NT2/D1 (cell line): Measurements from ENCODE around the gene GPC6.

ENCODE experiments used
- DNase-seq: peaks from one replicate; pipeline ENCODE4 v3.0.0-alpha.2; 2011; ENCODE audit warnings: low read depth, low spot score
- H3K27me3 ChIP-seq: 2 replicates; pipeline ENCODE4 v1.6.0; 2011; ENCODE audit warnings: mild to moderate bottlenecking; ENCODE audit not compliant: insufficient read length, insufficient read depth
- H3K36me3 ChIP-seq: 2 replicates; pipeline ENCODE4 v1.6.1; 2011; ENCODE audit warnings: mild to moderate bottlenecking, low read length, mixed read lengths; ENCODE audit not compliant: insufficient read depth, insufficient read length
- H3K4me1 ChIP-seq: 2 replicates; pipeline ENCODE4 v1.5.1; 2011; ENCODE audit not compliant: insufficient read depth, insufficient read length
- H3K4me3 ChIP-seq: 2 replicates; pipeline ENCODE4 v1.5.1; 2011; ENCODE audit warnings: low read depth; ENCODE audit not compliant: insufficient read length
- H3K9ac ChIP-seq: 2 replicates; pipeline ENCODE4 v1.6.0; 2011; ENCODE audit warnings: low read depth; ENCODE audit not compliant: insufficient read length
- H3K9me3 ChIP-seq: 2 replicates; pipeline ENCODE4 v1.5.1; 2011; ENCODE audit warnings: mild to moderate bottlenecking, low read length; ENCODE audit not compliant: insufficient read depth
- SUZ12 ChIP-seq: IDR thresholded peaks from 2 replicates; pipeline ENCODE4 v1.6.1; 2011; ENCODE audit not compliant: insufficient read length, insufficient read depth; ENCODE audit errors: extremely low read depth
- YY1 ChIP-seq: IDR thresholded peaks from 2 replicates; pipeline ENCODE4 v1.6.1; 2011; ENCODE audit not compliant: insufficient read length, insufficient read depth
- ZNF274 ChIP-seq: IDR thresholded peaks from 2 replicates; pipeline ENCODE4 v1.6.1; 2011; ENCODE audit warnings: mild to moderate bottlenecking, low read depth, low read length

GPC6 gene

GRCh38 chr13:93769607-93770006, 543.0 kb downstream of the GPC6 start:
- no peaks in the 10 kb centered on the region for H3K4me1 ChIP-seq
- DNase-seq, result no peak
- H3K27me3 ChIP-seq, result no peaks in the 10 kb centered on the region
- H3K9ac ChIP-seq, result no peak overlapping the region
- TF ChIP-seq ZNF274 (no peak), SUZ12 (no peak), YY1 (no peak)
- no peaks in the 10 kb centered on the region for H3K9me3 ChIP-seq
- no peaks in the 10 kb centered on the region for H3K36me3 ChIP-seq
- no peak overlapping the region for H3K4me3 ChIP-seq

- Histone ChIP-seq H3K9me3 (no peaks in the 10 kb centered on the region), H3K36me3 (no peaks in the 10 kb centered on the region), H3K27me3 (no peaks in the 10 kb centered on the region), H3K4me1 (no peaks in the 10 kb centered on the region), H3K4me3 (no peak overlapping the region), H3K9ac (no peak overlapping the region)
- DNase-seq, result no peak
- TF ChIP-seq ZNF274 (no peak), YY1 (no peak), SUZ12 (no peak)
Observed at GRCh38 chr13:93771227-93771626, 544.6 kb downstream of the GPC6 start.

- no peak for TF ChIP-seq YY1
- no peak for TF ChIP-seq ZNF274
- TF ChIP-seq SUZ12, result no peak
- Histone ChIP-seq H3K4me3 (no peak overlapping the region), H3K27me3 (no peaks in the 10 kb centered on the region), H3K9me3 (no peaks in the 10 kb centered on the region), H3K36me3 (no peaks in the 10 kb centered on the region), H3K9ac (no peak overlapping the region), H3K4me1 (no peaks in the 10 kb centered on the region)
- no peak for DNase-seq
Observed at GRCh38 chr13:93771782-93772181, 545.2 kb downstream of the GPC6 start.

GRCh38 chr13:93774506-93774905, 547.9 kb downstream of the GPC6 start:
- no peak overlapping the region for H3K4me3 ChIP-seq
- DNase-seq, result no peak
- TF ChIP-seq ZNF274 (no peak), YY1 (no peak), SUZ12 (no peak)
- no peaks in the 10 kb centered on the region for H3K27me3 ChIP-seq
- no peaks in the 10 kb centered on the region for H3K36me3 ChIP-seq
- no peak overlapping the region for H3K9ac ChIP-seq
- no peaks in the 10 kb centered on the region for H3K9me3 ChIP-seq
- H3K4me1 ChIP-seq, result no peaks in the 10 kb centered on the region

DNA sequence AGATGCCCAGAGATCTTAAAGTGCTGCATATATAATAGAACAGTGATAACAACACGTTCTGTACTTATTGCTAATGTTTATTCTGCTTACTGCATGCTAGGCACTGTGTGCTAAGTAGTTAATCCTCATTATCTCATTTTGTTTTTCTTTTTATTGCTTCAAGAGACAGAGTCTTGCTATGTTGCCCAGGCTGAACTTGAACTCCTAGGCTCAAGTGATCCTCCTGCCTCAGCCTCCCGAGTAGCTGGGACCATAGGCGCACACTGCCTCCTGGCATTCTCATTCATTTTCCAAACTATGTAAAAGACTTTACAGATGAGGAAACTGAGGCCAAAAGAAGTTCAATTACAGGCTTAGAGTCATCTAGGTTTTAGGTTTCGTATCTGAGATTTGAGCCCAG, 548.4 kb downstream of the GPC6 start:
- DNase-seq, result no peak

GRCh38 chr13:93775507-93776108, 549.0 kb downstream of the GPC6 start:
- Histone ChIP-seq H3K9ac (no peak overlapping the region), H3K9me3 (no peaks in the 10 kb centered on the region), H3K4me1 (no peaks in the 10 kb centered on the region), H3K27me3 (no peaks in the 10 kb centered on the region), H3K36me3 (no peaks in the 10 kb centered on the region), H3K4me3 (no peak overlapping the region)
- DNase-seq, result no peak
- TF ChIP-seq ZNF274 (no peak), YY1 (no peak), SUZ12 (no peak)

More for the DNA sequence above, 548.4 kb downstream of the GPC6 start:
- TF ChIP-seq ZNF274 (no peak), SUZ12 (no peak), YY1 (no peak)
- Histone ChIP-seq H3K27me3 (no peaks in the 10 kb centered on the region), H3K4me3 (no peak overlapping the region), H3K4me1 (no peaks in the 10 kb centered on the region), H3K9me3 (no peaks in the 10 kb centered on the region), H3K36me3 (no peaks in the 10 kb centered on the region), H3K9ac (no peak overlapping the region)

- H3K27me3 ChIP-seq, result no peaks in the 10 kb centered on the region
- TF ChIP-seq ZNF274, result no peak
- no peak for TF ChIP-seq SUZ12
- no peaks in the 10 kb centered on the region for H3K36me3 ChIP-seq
- no peaks in the 10 kb centered on the region for H3K4me1 ChIP-seq
- DNase-seq, result no peak
- H3K4me3 ChIP-seq, result no peak overlapping the region
- no peak overlapping the region for H3K9ac ChIP-seq
- H3K9me3 ChIP-seq, result no peaks in the 10 kb centered on the region
Observed at GRCh38 chr13:93776936-93777335, 550.3 kb downstream of the GPC6 start.
